Stimulated activated CD4-positive, alpha-beta T cell treated with anti-CD3 and anti-CD28 coated beads, Interleukin-12 subunit alpha, Interleukin-12 subunit beta, amount 100 ng/mL, for 4 hours (primary cell): ENCODE measurements around the gene GABRB1.
A peak's percentile ranks its signal among the peaks of the same experiment; 100 is the strongest.

Experiments
- DNase-seq: peaks from one replicate; pipeline ENCODE4 v3.0.0-alpha.2; 2020

GABRB1 gene

GRCh38 chr4:47031011-47031678, at the start of gene GABRB1:
Gene GABRB1 (plus strand): TSS chr4:47031567.
- no peak for DNase-seq

- no peak for DNase-seq
Measured at GRCh38 chr4:46984781-46985180, 46.6 kb upstream of the GABRB1 start.

- DNase-seq, result no peak
Measured at GRCh38 chr4:46986922-46987638, 44.3 kb upstream of the GABRB1 start.

- no peak for DNase-seq
Measured at GRCh38 chr4:46992338-46992737, 39.0 kb upstream of the GABRB1 start.

GRCh38 chr4:46993075-46994006, 38.0 kb upstream of the GABRB1 start, which contains the start of gene GABRA4:
Gene GABRA4 (minus strand): TSS chr4:46993581. CDS start chr4:46993424, 157 bp downstream.
- no peak for DNase-seq

- no peak for DNase-seq
Measured at GRCh38 chr4:46994007-46994405, 37.4 kb upstream of the GABRB1 start.

GRCh38 chr4:46999566-46999965, 31.8 kb upstream of the GABRB1 start:
- DNase-seq, result no peak

- no peak for DNase-seq
Measured at GRCh38 chr4:47000406-47000805, 31.0 kb upstream of the GABRB1 start.

- no peak for DNase-seq
Measured at GRCh38 chr4:47002580-47002979, 28.8 kb upstream of the GABRB1 start.

GRCh38 chr4:47010347-47010911, 20.9 kb upstream of the GABRB1 start:
- no peak for DNase-seq

- DNase-seq, result no peak
Measured at GRCh38 chr4:47010912-47011446, 20.4 kb upstream of the GABRB1 start.

- no peak for DNase-seq
Measured at GRCh38 chr4:47012676-47013075, 18.7 kb upstream of the GABRB1 start.

GRCh38 chr4:47013373-47013772, 18.0 kb upstream of the GABRB1 start:
- no peak for DNase-seq

- DNase-seq, result no peak
Measured at GRCh38 chr4:47017081-47017480, 14.3 kb upstream of the GABRB1 start.

GRCh38 chr4:47017494-47017893, 13.9 kb upstream of the GABRB1 start:
- DNase-seq, result no peak

GRCh38 chr4:47031751-47032404, 511 bp downstream of the GABRB1 start:
- DNase-seq, result no peak

GRCh38 chr4:47032405-47033106, 1.2 kb downstream of the GABRB1 start:
- DNase-seq, result peak; percentile 23

- DNase-seq, result no peak
Measured at GRCh38 chr4:47038263-47038662, 6.9 kb downstream of the GABRB1 start.

- DNase-seq, result no peak
Measured at GRCh38 chr4:47040828-47041227, 9.5 kb downstream of the GABRB1 start.

GRCh38 chr4:47043821-47044220, 12.5 kb downstream of the GABRB1 start:
- no peak for DNase-seq

- DNase-seq, result no peak
Measured at GRCh38 chr4:47045261-47045660, 13.9 kb downstream of the GABRB1 start.

- no peak for DNase-seq
Measured at GRCh38 chr4:47049347-47049746, 18.0 kb downstream of the GABRB1 start.
